GM18870 (cell line): ENCODE results near the gene MSH5.

Source experiments
- ATAC-seq: cut with Tn5 transposase; IDR thresholded peaks from one replicate; pipeline ENCODE4 v1.9.1; 2021; ENCODE audit warnings: moderate library complexity; ENCODE audit not compliant: unreplicated experiment

MSH5 gene

DNA sequence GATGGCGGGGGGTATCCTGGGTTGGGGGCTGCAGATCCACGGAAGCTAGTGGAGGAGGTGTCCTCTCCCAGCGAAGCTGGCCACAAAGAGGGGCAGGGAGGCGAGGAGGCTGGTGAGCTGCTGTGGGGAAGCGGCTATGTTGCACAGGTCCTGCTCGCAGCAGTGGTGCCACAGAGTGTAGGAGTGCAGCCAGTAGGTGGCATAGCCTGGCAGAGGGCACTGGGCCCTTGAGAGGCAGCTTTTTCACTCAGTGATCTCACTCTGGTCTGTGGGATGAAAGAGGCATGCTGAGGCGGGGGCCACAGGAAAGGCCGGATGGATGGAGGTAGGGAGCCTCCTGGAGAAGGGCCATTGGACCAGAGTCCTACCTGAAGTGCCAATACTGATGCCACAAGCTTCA, 27.5 kb upstream of the MSH5 start:
- no peak for ATAC-seq

GRCh38 chr6:31713465-31713864, 26.3 kb upstream of the MSH5 start:
- ATAC-seq = no peak

GRCh38 chr6:31713991-31714684, 25.7 kb upstream of the MSH5 start:
- no peak for ATAC-seq

- ATAC-seq = no peak
These were observed 24.5 kb upstream of the MSH5 start, which contains the start of gene LY6G6D for GRCh38 chr6:31715022-31715958. TSS of gene LY6G6D (plus strand) at chr6:31715348. CDS start at chr6:31715356, 8 bp downstream.

GRCh38 chr6:31717499-31718222, 22.1 kb upstream of the MSH5 start:
- no peak for ATAC-seq

DNA sequence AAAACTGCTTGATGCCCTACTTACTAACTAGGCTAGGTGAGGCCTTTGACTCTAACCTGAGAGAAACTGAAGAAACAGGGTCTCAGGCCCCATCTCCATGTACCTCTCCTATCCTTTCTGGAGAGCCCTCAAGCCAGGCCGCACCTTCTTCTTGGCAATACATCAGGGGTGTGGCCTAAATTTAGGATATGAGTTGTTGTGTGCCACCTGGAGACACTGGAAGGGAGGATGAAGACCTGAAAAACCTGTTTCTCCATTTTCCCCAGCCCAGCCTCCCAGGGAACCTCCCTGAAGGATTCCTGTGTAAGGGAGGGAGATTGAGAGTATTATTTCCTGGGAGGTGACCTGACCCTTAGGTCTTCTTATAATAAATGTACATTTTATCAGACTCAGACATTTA, 21.5 kb upstream of the MSH5 start:
- no peak for ATAC-seq

- ATAC-seq = no peak
These were observed 20.8 kb upstream of the MSH5 start for GRCh38 chr6:31719001-31719400.

DNA sequence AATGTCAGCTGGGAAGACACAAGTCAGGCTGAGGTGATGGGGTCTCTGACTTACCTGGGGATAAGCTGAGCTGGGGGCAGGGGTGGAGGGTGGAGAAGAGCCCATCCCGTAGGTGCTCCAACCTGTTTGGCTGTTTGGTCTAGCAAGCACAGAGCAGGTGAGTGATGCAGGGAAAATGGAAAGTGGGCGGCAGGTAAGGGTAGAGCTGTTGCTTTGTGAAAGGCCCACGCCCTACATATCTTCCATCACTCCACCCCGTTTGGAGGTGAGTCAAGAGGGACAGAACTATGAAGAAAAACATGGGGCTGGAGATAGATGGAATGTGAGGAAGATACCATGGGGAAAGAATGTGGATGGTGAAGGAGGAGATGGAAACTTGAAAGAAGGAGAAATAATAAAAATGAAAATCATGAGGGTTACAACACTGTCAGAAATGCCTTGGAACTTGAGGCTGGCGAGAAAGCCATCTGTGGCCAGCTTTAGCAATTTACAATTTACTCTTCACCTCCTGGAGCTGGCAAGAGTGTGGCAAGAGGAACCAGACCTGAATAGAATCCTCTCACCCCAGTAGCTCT, 19.5 kb upstream of the MSH5 start:
- ATAC-seq = no peak

GRCh38 chr6:31721351-31722020, 18.3 kb upstream of the MSH5 start, which contains the start of gene LY6G6C:
TSS of gene LY6G6C (minus strand) at chr6:31721746. CDS start at chr6:31721679, 67 bp downstream.
- ATAC-seq = no peak

GRCh38 chr6:31722173-31722572, 17.6 kb upstream of the MSH5 start:
- no peak for ATAC-seq

DNA sequence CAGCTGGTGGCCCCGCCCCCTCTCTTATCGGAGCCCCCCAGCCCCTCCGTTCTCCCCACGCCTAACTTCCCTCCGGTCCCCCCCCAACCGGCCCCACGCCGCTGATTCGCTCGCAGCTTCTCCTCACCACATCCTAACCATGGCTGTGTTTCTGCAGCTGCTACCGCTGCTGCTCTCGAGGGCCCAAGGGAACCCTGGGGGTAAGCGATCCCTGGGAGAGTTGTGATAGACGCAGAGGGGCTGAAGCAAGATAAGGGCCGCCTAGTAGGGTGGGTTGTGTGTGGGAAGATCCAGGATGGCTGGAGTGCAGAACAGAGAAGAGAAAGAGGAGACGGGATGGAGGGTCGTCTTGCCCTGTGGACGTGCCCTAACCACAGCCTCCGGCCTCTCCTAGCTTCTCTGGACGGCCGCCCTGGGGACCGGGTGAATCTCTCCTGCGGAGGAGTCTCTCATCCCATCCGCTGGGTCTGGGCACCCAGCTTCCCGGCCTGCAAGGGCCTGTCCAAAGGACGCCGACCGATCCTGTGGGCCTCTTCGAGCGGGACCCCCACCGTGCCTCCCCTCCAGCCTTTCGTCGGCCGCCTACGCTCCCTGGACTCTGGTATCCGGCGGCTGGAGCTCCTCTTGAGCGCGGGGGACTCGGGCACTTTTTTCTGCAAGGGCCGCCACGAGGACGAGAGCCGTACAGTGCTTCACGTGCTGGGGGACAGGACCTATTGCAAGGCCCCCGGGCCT, 16.4 kb upstream of the MSH5 start, which contains the start of gene MPIG6B:
MPIG6B (plus strand) TSS at position 129 of the 735 bp plus-strand sequence; CDS start at position 140, 11 bp downstream.
- no peak for ATAC-seq

GRCh38 chr6:31723980-31724691, 15.7 kb upstream of the MSH5 start:
- no peak for ATAC-seq

GRCh38 chr6:31725502-31726350, 14.1 kb upstream of the MSH5 start:
- ATAC-seq = no peak

- no peak for ATAC-seq
These were observed 12.6 kb upstream of the MSH5 start for GRCh38 chr6:31727034-31727716.

DNA sequence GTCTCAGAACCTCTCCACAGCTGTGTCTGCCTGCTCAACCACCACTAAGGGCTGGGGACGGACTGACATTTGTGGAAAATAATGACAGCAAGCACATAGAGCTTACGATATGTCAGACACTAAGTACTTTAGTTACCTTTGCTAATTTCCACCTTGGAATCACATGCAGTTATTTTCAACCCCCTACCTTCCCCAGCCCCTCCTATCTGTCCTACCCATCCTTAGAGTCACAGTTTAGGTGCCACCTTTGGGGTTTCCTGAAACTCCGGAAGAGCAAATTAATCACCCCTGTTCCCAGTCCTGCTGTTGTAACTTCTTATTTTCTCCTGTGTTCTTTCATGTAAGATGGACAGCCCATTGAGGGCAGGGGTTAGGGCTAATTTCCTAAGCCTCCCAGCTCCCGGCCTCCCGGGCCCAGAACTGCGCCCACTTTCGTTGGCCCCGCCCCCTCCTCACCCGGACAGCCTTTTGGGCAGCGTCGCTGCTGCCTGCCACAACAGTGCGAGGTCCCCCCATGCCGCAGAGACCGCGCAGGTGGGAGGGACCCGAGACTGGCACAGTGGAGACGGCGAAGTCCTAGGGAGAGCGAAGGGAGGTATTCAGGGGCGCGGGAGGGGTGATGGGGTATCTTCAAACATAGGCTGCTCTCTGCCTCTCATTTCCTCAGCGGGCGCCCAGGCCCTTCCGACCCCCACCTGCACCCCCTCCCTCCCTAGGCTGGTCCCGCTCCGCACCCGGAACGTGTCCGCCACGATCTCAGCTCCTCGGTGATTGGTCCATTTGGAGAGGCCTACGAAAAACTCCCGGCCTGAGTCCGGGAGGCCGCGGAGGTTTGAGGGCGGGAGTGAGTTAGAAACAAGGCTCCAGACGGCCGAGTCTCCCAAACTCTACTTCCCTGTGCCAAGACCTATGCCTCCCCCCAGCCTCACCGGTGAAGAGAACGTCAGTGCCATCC, 11.8 kb upstream of the MSH5 start:
- no peak for ATAC-seq

DNA sequence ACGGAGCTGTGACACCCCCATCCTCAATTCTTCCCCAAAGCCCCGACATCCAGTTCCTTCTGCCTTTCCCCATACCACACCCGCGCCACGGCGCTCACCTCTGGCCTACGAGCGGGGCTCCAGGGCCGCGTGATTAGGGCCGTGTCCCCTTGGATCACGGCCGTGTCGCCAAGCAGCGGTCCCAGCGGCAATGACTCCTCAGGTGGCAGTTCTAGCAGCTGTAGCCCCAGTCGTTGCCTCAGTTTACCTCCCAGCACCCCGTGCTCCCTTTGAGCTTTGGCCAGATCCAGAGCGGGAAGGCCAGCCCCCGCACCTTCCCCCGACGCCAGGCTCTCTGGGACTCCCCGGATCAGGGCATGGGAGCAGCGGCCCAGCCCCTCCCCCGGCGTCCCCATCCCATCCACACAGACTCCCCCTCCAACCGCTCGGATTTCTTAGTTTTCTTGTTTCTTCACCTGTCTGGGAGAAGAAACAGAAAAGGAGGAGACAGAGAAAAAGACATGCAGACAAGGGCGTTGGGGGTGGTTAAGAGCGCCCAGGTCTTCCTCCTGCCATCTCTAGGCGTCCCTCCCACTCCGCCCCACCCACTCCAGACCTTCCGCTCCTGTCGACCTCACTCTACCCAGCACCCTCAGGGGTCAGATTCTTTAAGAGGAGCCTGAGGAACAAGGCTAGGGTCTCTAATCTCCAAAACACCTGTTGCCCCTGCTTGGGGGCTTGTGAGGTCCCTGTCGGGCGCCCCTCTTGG, 10.9 kb upstream of the MSH5 start, which contains the start of gene DDAH2:
DDAH2 (minus strand) TSS at position 533 of the 748 bp plus-strand sequence; CDS start at position 395, 138 bp downstream.
- no peak for ATAC-seq
